GM18868 (cell line): ENCODE results near the gene LYPD8.

Experiments used
- ATAC-seq: cut with Tn5 transposase; IDR thresholded peaks from one replicate; pipeline ENCODE4 v1.9.1; 2021; ENCODE audit warnings: mild to moderate bottlenecking, moderate library complexity; ENCODE audit not compliant: unreplicated experiment

LYPD8 gene

DNA sequence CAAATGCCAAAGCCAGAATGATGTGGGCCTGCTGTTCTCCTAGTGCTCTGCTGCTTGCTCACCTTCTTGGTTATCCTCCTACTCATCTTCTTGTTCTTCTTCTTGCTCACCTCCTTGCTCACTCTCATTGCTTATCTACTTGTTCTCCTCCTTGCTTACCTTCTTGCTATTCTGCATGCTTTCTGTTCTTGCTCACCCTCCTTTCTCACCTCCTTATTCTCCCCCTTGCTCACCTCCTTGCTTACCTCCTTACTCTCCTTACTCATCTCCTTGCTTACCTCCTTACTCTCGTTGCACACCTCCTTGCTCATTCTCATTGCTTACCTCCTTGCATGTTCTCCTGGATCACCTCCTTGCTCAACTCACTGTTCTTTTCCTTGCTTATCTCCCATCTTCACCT, 52.8 kb downstream of the LYPD8 start, which contains the start of gene OR14I1:
Gene OR14I1, minus strand, starts transcription at position 53 of the 400 bp plus-strand sequence.
- ATAC-seq, result no peak

DNA sequence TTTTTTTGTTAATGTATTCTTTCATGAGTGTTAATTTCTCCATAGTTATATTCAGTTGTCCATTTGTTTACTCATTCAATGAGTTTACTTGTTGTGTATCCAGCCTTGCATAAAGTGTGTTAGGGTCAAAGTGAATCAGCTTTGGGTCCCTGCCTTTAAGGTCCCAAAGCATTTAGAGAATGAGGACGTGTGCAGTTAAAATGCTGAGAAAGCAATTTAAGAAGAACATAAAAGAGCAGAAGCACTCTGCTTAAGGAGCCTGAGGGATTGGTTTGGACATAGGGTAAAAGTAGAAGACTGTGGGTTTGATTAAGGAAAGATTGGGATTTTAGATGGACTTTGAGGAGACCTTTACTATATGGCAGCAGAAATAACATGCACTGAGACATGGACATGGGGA, 56.5 kb downstream of the LYPD8 start:
- no peak for ATAC-seq

DNA sequence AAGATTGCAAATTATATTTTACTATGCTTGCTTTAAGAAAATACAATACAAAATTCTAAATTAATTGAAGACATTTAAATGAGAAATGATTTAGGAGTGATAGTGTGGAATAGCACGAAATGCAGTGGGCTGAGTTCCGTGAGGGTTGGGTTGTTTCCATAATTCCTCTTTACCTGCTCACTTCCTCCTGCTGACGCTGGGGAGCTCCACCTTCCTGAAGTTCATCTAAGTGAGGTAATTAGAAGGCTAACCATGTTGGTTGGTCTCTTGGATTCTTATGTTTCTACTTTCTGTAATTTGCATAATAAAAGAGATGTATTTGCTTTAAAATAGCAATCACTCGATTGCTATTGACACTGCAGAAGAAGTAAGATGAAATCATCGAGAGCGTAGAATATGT, 57.7 kb downstream of the LYPD8 start:
- no peak for ATAC-seq

DNA sequence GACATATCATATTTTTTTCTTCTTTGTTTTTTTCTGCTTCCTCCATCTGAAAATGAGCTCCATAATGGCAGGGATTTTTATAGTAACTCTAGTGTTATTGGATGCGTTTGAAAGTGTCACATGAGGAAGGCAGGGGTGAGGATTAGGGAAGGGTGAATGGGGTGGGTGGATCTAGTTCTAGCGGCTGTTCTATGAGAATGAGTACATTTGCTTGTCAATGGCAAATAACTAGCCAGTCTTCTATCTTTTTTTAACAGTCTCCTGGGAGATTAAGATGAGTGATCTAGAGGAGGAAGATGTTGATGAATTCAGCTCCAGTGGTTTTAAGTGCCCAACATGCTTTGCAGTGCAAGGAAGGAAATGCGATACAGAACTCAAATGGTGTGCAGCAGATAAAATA, 58.8 kb downstream of the LYPD8 start:
- ATAC-seq, result no peak

DNA sequence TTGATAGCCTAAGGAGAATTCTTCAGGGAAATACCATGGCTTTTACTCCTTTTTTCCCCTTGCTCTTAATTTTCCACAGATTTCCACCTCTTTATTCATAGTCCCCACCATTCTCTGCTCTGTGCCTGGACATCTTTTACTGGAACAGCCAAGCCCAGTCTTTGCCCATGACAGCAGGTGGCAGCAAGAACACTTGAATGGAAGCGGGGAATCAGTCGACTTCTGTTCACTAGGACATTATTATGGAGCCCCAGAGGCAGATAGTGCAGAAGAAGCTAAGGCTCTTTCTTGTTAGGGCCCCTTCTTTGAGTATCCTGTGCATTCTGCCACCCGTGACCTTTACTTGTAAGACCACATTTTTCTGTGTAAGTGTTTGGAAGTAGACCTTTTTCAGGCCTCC, 59.3 kb downstream of the LYPD8 start:
- peak; percentile 67 for ATAC-seq

DNA sequence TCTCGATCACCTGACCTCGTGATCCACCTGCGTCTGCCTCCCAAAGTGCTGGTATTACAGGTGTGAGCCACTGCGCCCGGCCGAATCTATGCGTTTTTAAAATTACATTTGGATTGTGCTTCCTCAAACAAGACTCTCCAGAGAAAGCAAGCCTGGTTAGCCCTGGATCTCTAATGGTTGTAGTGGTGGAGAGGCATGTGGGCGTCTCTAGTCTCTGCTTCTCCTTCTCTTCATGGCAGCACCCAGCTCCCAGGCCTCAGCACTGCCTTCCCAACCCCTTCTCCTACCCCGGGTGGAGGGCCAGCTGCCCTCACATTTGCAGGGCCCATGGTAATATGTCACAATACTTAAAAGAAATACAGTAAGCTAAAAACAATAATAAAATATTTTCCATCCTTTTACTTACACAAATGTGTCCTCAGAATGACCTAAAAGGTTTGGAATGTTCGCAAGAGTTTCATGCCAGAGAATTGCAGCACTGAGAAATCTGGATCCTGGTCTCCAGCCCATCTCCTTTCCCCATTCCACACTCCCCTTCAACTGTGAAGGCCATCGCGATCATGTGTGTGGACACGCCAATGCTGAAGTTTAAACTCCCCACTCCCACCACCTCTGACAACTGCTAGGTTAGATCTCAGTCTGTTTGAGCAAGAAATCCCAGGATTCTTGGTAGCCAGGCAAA, 60.0 kb downstream of the LYPD8 start:
- no peak for ATAC-seq

DNA sequence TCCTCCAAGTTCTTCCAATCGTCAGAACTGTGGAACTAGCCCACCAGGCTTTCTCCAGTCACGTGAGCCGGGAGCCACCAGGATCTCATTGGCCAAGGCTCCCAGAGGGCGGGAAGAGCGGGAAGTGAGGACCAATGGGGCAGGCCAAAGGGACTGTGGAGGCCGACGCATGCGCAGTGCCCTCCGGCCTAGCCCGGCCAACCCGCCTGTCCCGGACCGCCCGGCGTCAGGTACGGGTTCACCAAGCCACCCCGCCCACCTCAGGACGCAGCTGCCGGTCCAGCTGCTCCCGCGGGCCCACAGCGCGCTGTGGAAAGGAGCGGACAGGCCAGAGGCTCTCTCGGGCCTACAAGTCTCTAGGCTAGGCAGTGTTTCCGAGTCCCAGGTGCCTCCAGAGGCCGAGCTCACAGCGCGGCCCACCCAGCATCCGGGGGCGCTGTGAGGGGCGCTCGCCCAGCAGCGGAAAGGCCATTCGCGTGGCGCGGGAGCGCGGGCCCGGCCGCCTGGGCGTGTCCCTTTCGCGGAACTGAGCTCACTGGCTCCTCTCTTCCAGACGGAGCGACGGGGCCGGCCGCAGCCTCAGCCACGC, 63.9 kb downstream of the LYPD8 start:
- no peak for ATAC-seq
